ENCODE data around the gene PIAS3. TPM values are rescaled to one million over a fixed set of nuclear protein-coding genes. Genes with fewer than 3 reads are reported as not detected.
"Not testable (repeated sequence)": the region's sequence is repeated elsewhere in the genome, so short reads cannot be mapped to it uniquely, and the experiment has no call there.

Gene PIAS3
- total and polyA plus RNA-seq, 5 experiments from 2014 or later: 10.7 to 33.8 (median 14.7) TPM

GRCh38 chr1:145818095-145818494, 40.8 kb downstream of the PIAS3 start:
- peaks cover 0 to 12% (median 2%) of the 10 kb centered on the region in 4 donors for H3K4me1 Mint-ChIP-seq
- ATAC-seq, H3K36me3 Mint-ChIP-seq, H3K4me3 Mint-ChIP-seq, DNase-seq, POLR2A ChIA-PET, H3K9me3 Mint-ChIP-seq, H3K27ac Mint-ChIP-seq, H3K27me3 Mint-ChIP-seq: not testable (repeated sequence)

GRCh38 chr1:145812977-145813810, 45.7 kb downstream of the PIAS3 start:
- H3K4me3 Mint-ChIP-seq, POLR2A ChIA-PET, ATAC-seq, H3K27ac Mint-ChIP-seq, DNase-seq, H3K27me3 Mint-ChIP-seq, H3K36me3 Mint-ChIP-seq, H3K9me3 Mint-ChIP-seq: not testable (repeated sequence)
- H3K4me1 Mint-ChIP-seq: peaks cover 2 to 17% (median 7%) of the 10 kb centered on the region in 4 donors

- H3K4me1 Mint-ChIP-seq: peaks cover 19 to 55% (median 46%) of the 10 kb centered on the region in 4 donors
- H3K36me3 Mint-ChIP-seq: peaks cover 0 to 5% (median 0%) of the 10 kb centered on the region in 3 donors
- POLR2A ChIA-PET: no interaction called here
- H3K27me3 Mint-ChIP-seq: no peaks in the 10 kb centered on the region
- no peak for ATAC-seq
- no peaks in the 10 kb centered on the region for H3K9me3 Mint-ChIP-seq
- peak overlapping the region in 1 of 10 donors; percentile 75 for H3K27ac Mint-ChIP-seq
- H3K4me3 Mint-ChIP-seq: no peak overlapping the region
- DNase-seq: no peak
Observed at GRCh38 chr1:145806844-145807243, 52.0 kb downstream of the PIAS3 start.

GRCh38 chr1:145806408-145806807, 52.5 kb downstream of the PIAS3 start:
- POLR2A ChIA-PET: no interaction called here
- no peak overlapping the region for H3K4me3 Mint-ChIP-seq
- peaks cover 0 to 5% (median 0%) of the 10 kb centered on the region in 3 donors for H3K36me3 Mint-ChIP-seq
- ATAC-seq: no peak
- peak overlapping the region in 1 of 10 donors; percentile 75 for H3K27ac Mint-ChIP-seq
- H3K27me3 Mint-ChIP-seq: no peaks in the 10 kb centered on the region
- H3K4me1 Mint-ChIP-seq: peaks cover 19 to 59% (median 50%) of the 10 kb centered on the region in 4 donors
- no peaks in the 10 kb centered on the region for H3K9me3 Mint-ChIP-seq
- no peak for DNase-seq

- POLR2A ChIA-PET: interaction anchor here (1.0 kb wide), 1 partner anchor 19 kb away, joined by 3 read pairs; the partner anchor contains the start of genes POLR3C and RNF115
Observed at GRCh38 chr1:145805057-145805456, 53.8 kb downstream of the PIAS3 start.

GRCh38 chr1:145804235-145805045, 54.4 kb downstream of the PIAS3 start:
- peaks cover 26 to 72% (median 64%) of the 10 kb centered on the region in 4 donors for H3K4me1 Mint-ChIP-seq
- peaks cover 0 to 5% (median 4%) of the 10 kb centered on the region in 3 donors for H3K36me3 Mint-ChIP-seq
- POLR2A ChIA-PET: interaction anchor here (1.0 kb wide), 1 partner anchor 20 kb away, joined by 3 read pairs; the partner anchor contains the start of genes POLR3C and RNF115
- DNase-seq (no peak), ATAC-seq (no peak)
- no peaks in the 10 kb centered on the region for H3K27me3 Mint-ChIP-seq
- peak overlapping the region in 1 of 10 donors; percentile 9 for H3K4me3 Mint-ChIP-seq
- peaks cover 0 to 3% (median 0%) of the 10 kb centered on the region in 9 donors for H3K9me3 Mint-ChIP-seq
- peak overlapping the region in 1 of 10 donors; percentile 47 for H3K27ac Mint-ChIP-seq

More at GRCh38 chr1:145805057-145805456, 53.8 kb downstream of the PIAS3 start:
- Mint-ChIP-seq H3K36me3 (peaks cover 0 to 5% (median under 1%) of the 10 kb centered on the region in 3 donors), H3K27ac (no peak overlapping the region), H3K4me1 (peaks cover 23 to 70% (median 60%) of the 10 kb centered on the region in 4 donors), H3K27me3 (no peaks in the 10 kb centered on the region), H3K4me3 (no peak overlapping the region), H3K9me3 (no peaks in the 10 kb centered on the region)
- DNase-seq (no peak), ATAC-seq (no peak)

GRCh38 chr1:145799806-145800205, 59.1 kb downstream of the PIAS3 start:
- Mint-ChIP-seq H3K36me3 (peaks cover 19 to 50% (median 30%) of the 10 kb centered on the region in 3 donors), H3K4me3 (no peak overlapping the region), H3K27ac (peak overlapping the region in 2 of 10 donors; percentile 6 to 50), H3K9me3 (peaks cover 0 to 32% (median 17%) of the 10 kb centered on the region in 9 donors), H3K4me1 (peaks cover 22 to 55% (median 47%) of the 10 kb centered on the region in 4 donors), H3K27me3 (no peaks in the 10 kb centered on the region)
- POLR2A ChIA-PET: interaction anchor here (0.6 kb wide), 1 partner anchor 227 kb away, joined by 6 read pairs; no protein-coding TSS in a partner anchor
- DNase-seq (no peak), ATAC-seq (no peak)

Small RNA genes lying within 50 kb of the gene (microRNA-seq; reads per million reads assigned to microRNA genes)
- not detected for gene MIR6736 (ENCODE audit: borderline microRNAs expressed)

Other genes with a start within 250 kb of the PIAS3 start
- gene PDZK1, start 151.7 kb downstream of the PIAS3 start, total RNA-seq: not detected
- under 1 TPM in 2 of 3 donors, not detected in 1; 0.24 to 0.43 TPM for gene PDZK1, start 151.7 kb downstream of the PIAS3 start, polyA plus RNA-seq
- not detected for gene CD160, start 139.6 kb downstream of the PIAS3 start, total RNA-seq
- gene CD160, start 139.6 kb downstream of the PIAS3 start, polyA plus RNA-seq: 100 to 1,000 TPM in 1 of 3 donors, 1 to 10 TPM in 2; 1.7 to 117 (median 2.4) TPM
- 10 to 100 TPM; 16.3 to 18.9 TPM for gene RNF115, start 35.0 kb downstream of the PIAS3 start, total RNA-seq
- 1 to 10 TPM; 5.8 to 6.6 (median 6.1) TPM for gene RNF115, start 35.0 kb downstream of the PIAS3 start, polyA plus RNA-seq
- gene POLR3C, start 34.9 kb downstream of the PIAS3 start, total RNA-seq: 10 to 100 TPM; 42.8 to 44.6 TPM
- 10 to 100 TPM; 40.2 to 54.5 (median 40.7) TPM for gene POLR3C, start 34.9 kb downstream of the PIAS3 start, polyA plus RNA-seq
- gene NUDT17, start 13.5 kb downstream of the PIAS3 start, total RNA-seq: 1 to 10 TPM; 5.8 to 6.1 TPM
- gene NUDT17, start 13.5 kb downstream of the PIAS3 start, polyA plus RNA-seq: 1 to 10 TPM; 2.0 to 3.9 (median 3.4) TPM
- gene ANKRD35, start 26.8 kb upstream of the PIAS3 start, total RNA-seq: not detected
- under 1 TPM; 0.27 to 0.57 (median 0.42) TPM for gene ANKRD35, start 26.8 kb upstream of the PIAS3 start, polyA plus RNA-seq
- 1 to 10 TPM; 5.0 to 5.1 TPM for gene ITGA10, start 51.0 kb upstream of the PIAS3 start, total RNA-seq
- gene ITGA10, start 51.0 kb upstream of the PIAS3 start, polyA plus RNA-seq: not detected
- 10 to 100 TPM; 37.5 to 39.7 TPM for gene PEX11B, start 59.6 kb upstream of the PIAS3 start, total RNA-seq
- gene PEX11B, start 59.6 kb upstream of the PIAS3 start, polyA plus RNA-seq: 10 to 100 TPM; 35.3 to 50.3 (median 44.0) TPM
- 100 to 1,000 TPM; 135 to 138 TPM for gene RBM8A, start 68.4 kb upstream of the PIAS3 start, total RNA-seq
- 100 to 1,000 TPM; 127 to 191 (median 148) TPM for gene RBM8A, start 68.4 kb upstream of the PIAS3 start, polyA plus RNA-seq
- gene LIX1L, start 98.9 kb upstream of the PIAS3 start, total RNA-seq: 10 to 100 TPM; 54.6 to 59.4 TPM
- 10 to 100 TPM; 26.3 to 31.7 (median 29.3) TPM for gene LIX1L, start 98.9 kb upstream of the PIAS3 start, polyA plus RNA-seq
- 1 to 10 TPM in 1 of 2 experiments, under 1 TPM in 1; 0.96 to 1.6 TPM for gene ANKRD34A, start 105.5 kb upstream of the PIAS3 start, total RNA-seq
- under 1 TPM; 0.12 to 0.38 (median 0.25) TPM for gene ANKRD34A, start 105.5 kb upstream of the PIAS3 start, polyA plus RNA-seq
- gene POLR3GL, start 105.6 kb upstream of the PIAS3 start, total RNA-seq: 10 to 100 TPM; 32.5 to 34.4 TPM
- gene POLR3GL, start 105.6 kb upstream of the PIAS3 start, polyA plus RNA-seq: 100 to 1,000 TPM in 1 of 3 donors, 10 to 100 TPM in 2; 98.4 to 101 (median 98.6) TPM
- gene TXNIP, start 137.5 kb upstream of the PIAS3 start, total RNA-seq: 100 to 1,000 TPM; 836 to 848 TPM
- gene TXNIP, start 137.5 kb upstream of the PIAS3 start, polyA plus RNA-seq: 1,000 to 10,000 TPM; 4,009 to 5,114 (median 5,016) TPM
- not detected for gene HJV, start 162.7 kb upstream of the PIAS3 start, total RNA-seq
- gene HJV, start 162.7 kb upstream of the PIAS3 start, polyA plus RNA-seq: not detected